Mesendoderm (in vitro differentiated cells): ENCODE data around the gene HOTAIR.

Experiments used
- DNase-seq: peaks from one replicate; pipeline ENCODE4 v3.0.0; 2013
- H2AK5ac ChIP-seq: 2 replicates; pipeline ENCODE4 v1.6.1; 2013; ENCODE audit warnings: low read length, inconsistent platforms
- H2BK120ac ChIP-seq: 2 replicates; pipeline ENCODE4 v1.6.1; 2013; ENCODE audit warnings: low read depth, mild to moderate bottlenecking, low read length, moderate library complexity, mixed read lengths
- H2BK15ac ChIP-seq: replicated peaks from 2 replicates; pipeline ENCODE4 v1.6.1; 2013; ENCODE audit warnings: low read depth, mild to moderate bottlenecking, moderate library complexity
- H2BK5ac ChIP-seq: 2 replicates; pipeline ENCODE4 v1.6.1; 2013; ENCODE audit warnings: low read length, inconsistent platforms
- H3K18ac ChIP-seq: 2 replicates; pipeline ENCODE4 v1.6.1; 2013; ENCODE audit warnings: mild to moderate bottlenecking, low read length, mixed read lengths
- H3K23ac ChIP-seq: one replicate; pipeline ENCODE4 v1.6.1; 2013; ENCODE audit warnings: low read length
- H3K27ac ChIP-seq: 2 replicates; pipeline ENCODE4 v1.5.1; 2013; ENCODE audit warnings: low read depth, mild to moderate bottlenecking, inconsistent platforms, low read length, moderate library complexity
- H3K27me3 ChIP-seq: 2 replicates; pipeline ENCODE4 v1.6.1; 2013; ENCODE audit warnings: low read length, control low read depth, mild to moderate bottlenecking, inconsistent platforms; ENCODE audit not compliant: insufficient read depth, poor library complexity
- H3K36me3 ChIP-seq: 2 replicates; pipeline ENCODE4 v1.6.1; 2013; ENCODE audit warnings: low read length, inconsistent platforms; ENCODE audit not compliant: control insufficient read depth, insufficient read depth
- H3K4ac ChIP-seq: one replicate; pipeline ENCODE4 v1.6.1; 2013; ENCODE audit warnings: low read depth, mild to moderate bottlenecking, low read length, moderate library complexity
- H3K4me1 ChIP-seq: 2 replicates; pipeline ENCODE4 v1.6.1; 2013; ENCODE audit warnings: low read depth, low read length, inconsistent platforms; ENCODE audit not compliant: control insufficient read depth
- H3K4me2 ChIP-seq: 2 replicates; pipeline ENCODE4 v1.6.1; 2013; ENCODE audit warnings: low read length
- H3K4me3 ChIP-seq: 2 replicates; pipeline ENCODE4 v1.5.1; 2013; ENCODE audit warnings: mild to moderate bottlenecking, low read length
- H3K56ac ChIP-seq: one replicate; pipeline ENCODE4 v1.6.1; 2013; ENCODE audit warnings: low read length
- H3K79me1 ChIP-seq: 2 replicates; pipeline ENCODE4 v1.6.1; 2013; ENCODE audit warnings: low read length, inconsistent platforms
- H3K79me2 ChIP-seq: 2 replicates; pipeline ENCODE4 v1.6.1; 2013; ENCODE audit warnings: mild to moderate bottlenecking, low read length; ENCODE audit not compliant: control insufficient read depth, insufficient read depth
- H3K9ac ChIP-seq: 2 replicates; pipeline ENCODE4 v1.6.1; 2013; ENCODE audit warnings: low read length, inconsistent platforms
- H4K5ac ChIP-seq: one replicate; pipeline ENCODE4 v1.6.1; 2013; ENCODE audit warnings: low read length
- H4K8ac ChIP-seq: one replicate; pipeline ENCODE4 v1.6.1; 2013; ENCODE audit warnings: low read depth, mild to moderate bottlenecking, control low read depth, low read length, moderate library complexity
- WGBS: extraction: QIAGEN DNeasy Blood & Tissue Kit; methylation state at CpG from one replicate; pipeline ENCODE4 v1.1.7; 2013; ENCODE audit warnings: low lambda C conversion rate, missing lambda C conversion rate; ENCODE audit not compliant: insufficient coverage; ENCODE audit errors: extremely low coverage; 5-methylcytosine and 5-hydroxymethylcytosine counted together

Gene HOTAIR

GRCh38 chr12:53928054-53928835, 46.5 kb downstream of the HOTAIR start:
- H3K4me3 ChIP-seq, result no peak overlapping the region
- no peak overlapping the region for H2BK15ac ChIP-seq
- no CpG with 5 or more reads among the region's 31 CpGs for WGBS
- H3K27me3 ChIP-seq, result peaks cover 93% of the 10 kb centered on the region
- H3K4ac ChIP-seq, result no peak overlapping the region
- no peak overlapping the region for H2AK5ac ChIP-seq
- H3K4me2 ChIP-seq, result no peak overlapping the region
- no peak overlapping the region for H3K27ac ChIP-seq
- H3K18ac ChIP-seq, result no peak overlapping the region
- H3K9ac ChIP-seq, result no peak overlapping the region
- no peaks in the 10 kb centered on the region for H3K36me3 ChIP-seq
- H2BK5ac ChIP-seq, result no peak overlapping the region
- H3K79me2 ChIP-seq, result no peaks in the 10 kb centered on the region
- H2BK120ac ChIP-seq, result no peak overlapping the region
- DNase-seq, result no peak
- no peak overlapping the region for H4K8ac ChIP-seq
- no peaks in the 10 kb centered on the region for H3K79me1 ChIP-seq
- H3K4me1 ChIP-seq, result no peaks in the 10 kb centered on the region
- no peak overlapping the region for H3K56ac ChIP-seq
- no peak overlapping the region for H3K23ac ChIP-seq
- H4K5ac ChIP-seq, result no peak overlapping the region

- Histone ChIP-seq H3K79me2 (no peaks in the 10 kb centered on the region), H3K79me1 (no peaks in the 10 kb centered on the region), H3K56ac (no peak overlapping the region), H2BK120ac (no peak overlapping the region), H4K8ac (no peak overlapping the region), H2BK5ac (no peak overlapping the region), H3K9ac (no peak overlapping the region), H2AK5ac (no peak overlapping the region), H3K27me3 (peaks cover 86% of the 10 kb centered on the region), H3K4ac (no peak overlapping the region), H4K5ac (no peak overlapping the region), H3K4me2 (no peak overlapping the region), H3K4me3 (no peak overlapping the region), H2BK15ac (no peak overlapping the region), H3K36me3 (no peaks in the 10 kb centered on the region), H3K18ac (no peak overlapping the region), H3K23ac (no peak overlapping the region), H3K27ac (no peak overlapping the region), H3K4me1 (no peaks in the 10 kb centered on the region)
- no peak for DNase-seq
- no CpG with 5 or more reads among the region's 45 CpGs for WGBS
These were observed 47.3 kb downstream of the HOTAIR start for GRCh38 chr12:53927220-53928029.

- H3K36me3 ChIP-seq, result no peaks in the 10 kb centered on the region
These were observed 50.0 kb downstream of the HOTAIR start for GRCh38 chr12:53924521-53925405.

GRCh38 chr12:53916788-53917655, 57.7 kb downstream of the HOTAIR start:
- DNase-seq, result no peak
- Histone ChIP-seq H3K23ac (no peak overlapping the region), H3K4me1 (no peaks in the 10 kb centered on the region), H2BK120ac (no peak overlapping the region), H3K27ac (no peak overlapping the region), H3K27me3 (no peaks in the 10 kb centered on the region), H2BK15ac (no peak overlapping the region), H3K79me1 (no peaks in the 10 kb centered on the region), H3K56ac (no peak overlapping the region), H3K4me3 (no peak overlapping the region), H2BK5ac (no peak overlapping the region), H2AK5ac (no peak overlapping the region), H4K5ac (no peak overlapping the region), H3K18ac (no peak overlapping the region), H3K9ac (no peak overlapping the region), H3K79me2 (no peaks in the 10 kb centered on the region), H3K4ac (no peak overlapping the region), H3K4me2 (no peak overlapping the region), H3K36me3 (no peaks in the 10 kb centered on the region), H4K8ac (no peak overlapping the region)
- WGBS, result no CpG with 5 or more reads among the region's 5 CpGs

More at GRCh38 chr12:53924521-53925405, 50.0 kb downstream of the HOTAIR start:
- Histone ChIP-seq H3K4me2 (no peak overlapping the region), H3K4me1 (no peaks in the 10 kb centered on the region), H3K23ac (no peak overlapping the region), H3K18ac (no peak overlapping the region), H3K27ac (no peak overlapping the region), H2BK5ac (no peak overlapping the region), H2BK120ac (no peak overlapping the region), H3K4me3 (no peak overlapping the region), H3K79me1 (no peaks in the 10 kb centered on the region), H3K56ac (no peak overlapping the region), H3K4ac (no peak overlapping the region), H3K27me3 (peaks cover 63% of the 10 kb centered on the region), H4K8ac (no peak overlapping the region), H4K5ac (no peak overlapping the region), H2BK15ac (no peak overlapping the region), H3K9ac (no peak overlapping the region), H3K79me2 (no peaks in the 10 kb centered on the region), H2AK5ac (no peak overlapping the region)
- no CpG with 5 or more reads among the region's 2 CpGs for WGBS
- DNase-seq, result no peak
